Activated CD8-positive, alpha-beta memory T cell treated with anti-CD3 and anti-CD28 coated beads, Interleukin-2, amount 50 U/mL, for 4 hours (primary cell): ENCODE data around the gene ANXA8L1.
"Not testable (repeated sequence)": the region's sequence is repeated elsewhere in the genome, so short reads cannot be mapped to it uniquely, and the experiment has no call there.

Source experiments
- DNase-seq: peaks from one replicate; pipeline ENCODE4 v3.0.0-alpha.2; 2020

ANXA8L1 gene

GRCh38 chr10:46398212-46398886, 22.8 kb downstream of the ANXA8L1 start:
- DNase-seq = not testable (repeated sequence)

- DNase-seq = not testable (repeated sequence)
These were observed 34.0 kb downstream of the ANXA8L1 start for GRCh38 chr10:46409556-46409955.

- not testable (repeated sequence) for DNase-seq
These were observed 35.5 kb downstream of the ANXA8L1 start for GRCh38 chr10:46411123-46411522.

GRCh38 chr10:46412665-46413064, 37.1 kb downstream of the ANXA8L1 start:
- not testable (repeated sequence) for DNase-seq

GRCh38 chr10:46415291-46415690, 39.7 kb downstream of the ANXA8L1 start:
- DNase-seq = not testable (repeated sequence)

GRCh38 chr10:46418283-46418682, 42.7 kb downstream of the ANXA8L1 start:
- not testable (repeated sequence) for DNase-seq

GRCh38 chr10:46419570-46420379, 44.2 kb downstream of the ANXA8L1 start:
- DNase-seq = not testable (repeated sequence)

GRCh38 chr10:46423550-46423949, 48.0 kb downstream of the ANXA8L1 start:
- DNase-seq = not testable (repeated sequence)

- not testable (repeated sequence) for DNase-seq
These were observed 65.4 kb downstream of the ANXA8L1 start for GRCh38 chr10:46440942-46441341.
